GDM1 (cell line): ENCODE measurements around the gene RAB8B.
"Not testable (repeated sequence)": the region's sequence is repeated elsewhere in the genome, so short reads cannot be mapped to it uniquely, and the experiment has no call there.

Experiments
- DNase-seq: peaks from one replicate; lab custom pipeline; 2025; lab: John Stamatoyannopoulos, UW

RAB8B gene

DNA sequence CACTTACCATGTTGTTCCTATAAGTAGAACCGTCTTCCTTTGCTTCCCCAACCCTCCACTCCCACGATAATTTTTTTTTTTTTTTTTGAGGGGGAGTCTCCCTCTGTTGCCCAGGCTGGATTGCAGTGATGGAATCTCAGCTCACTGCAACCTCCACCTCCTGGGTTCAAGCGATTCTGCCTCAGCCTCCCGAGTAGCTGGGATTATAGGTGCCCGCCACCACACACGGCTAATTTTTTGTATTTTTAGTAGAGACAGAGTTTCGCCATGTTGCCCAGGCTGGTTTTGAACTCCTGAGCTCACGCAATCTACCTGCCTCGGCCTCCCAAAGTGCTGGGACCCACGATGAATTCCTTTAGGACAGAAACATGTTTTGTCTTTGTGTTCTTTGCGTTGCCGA, 19.4 kb downstream of the RAB8B start:
- not testable (repeated sequence) for DNase-seq

DNA sequence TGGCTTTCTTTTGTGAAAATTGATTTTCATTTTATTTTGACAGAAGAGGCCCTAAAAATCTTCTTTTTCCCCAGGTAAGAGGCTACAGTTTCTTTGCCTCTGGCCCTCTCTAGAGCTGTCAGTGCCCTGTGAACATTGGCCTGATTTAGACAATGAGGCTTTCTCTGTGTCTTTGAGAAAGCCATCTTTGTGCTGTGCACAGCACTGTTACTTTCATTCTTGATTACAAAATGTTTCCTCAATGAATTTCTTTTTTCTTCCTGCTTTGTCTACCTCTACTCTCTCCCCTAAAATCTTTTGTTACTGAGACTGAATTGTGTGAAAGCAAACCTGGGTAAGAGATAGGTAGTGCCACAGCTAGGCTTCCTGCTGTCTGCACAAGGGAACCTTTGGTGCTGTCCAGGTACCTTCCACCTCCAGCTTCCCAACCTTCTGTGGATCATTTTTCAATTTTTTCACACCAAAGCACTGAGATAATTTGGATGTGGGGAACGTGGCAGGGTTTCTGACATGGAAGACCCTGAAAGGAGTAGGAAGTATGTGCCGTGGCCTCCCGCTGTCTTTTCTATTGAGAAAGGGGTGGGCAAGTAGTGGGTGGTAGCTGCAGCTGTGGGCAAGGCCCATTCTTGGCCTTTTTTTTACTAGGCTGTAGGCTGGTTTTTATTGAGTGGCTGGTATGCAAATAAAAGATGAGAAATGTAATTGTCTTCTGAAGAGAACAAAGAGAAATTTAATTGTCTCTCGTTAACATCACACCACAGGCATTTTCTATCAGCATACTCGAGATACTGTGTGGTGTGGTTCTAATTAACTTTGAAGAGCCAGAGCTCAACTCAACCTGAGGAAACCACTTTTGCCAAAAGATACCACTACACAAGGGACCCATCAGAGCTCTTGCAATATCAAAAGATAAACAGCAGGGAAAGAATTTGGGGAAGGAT, 21.0 kb downstream of the RAB8B start:
- DNase-seq: no peak

DNA sequence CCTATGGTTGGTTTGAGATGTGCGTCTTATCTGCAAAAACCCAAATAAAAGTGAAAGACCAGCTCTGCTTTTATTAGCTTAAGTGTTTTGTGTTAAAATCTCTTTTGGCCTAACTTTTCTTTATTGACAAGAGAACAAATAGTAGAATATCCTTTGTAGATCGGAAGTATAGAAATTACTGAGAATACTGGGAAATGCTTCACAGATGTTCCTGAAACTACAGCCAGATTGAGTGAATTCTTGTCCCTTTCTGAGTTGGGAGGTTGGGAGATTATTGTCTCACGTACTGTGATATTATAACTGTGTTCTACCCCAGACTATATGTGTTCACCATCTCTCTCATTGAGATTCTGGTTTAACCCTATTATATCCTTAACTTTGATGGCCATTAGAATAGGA, 21.7 kb downstream of the RAB8B start:
- DNase-seq: no peak

DNA sequence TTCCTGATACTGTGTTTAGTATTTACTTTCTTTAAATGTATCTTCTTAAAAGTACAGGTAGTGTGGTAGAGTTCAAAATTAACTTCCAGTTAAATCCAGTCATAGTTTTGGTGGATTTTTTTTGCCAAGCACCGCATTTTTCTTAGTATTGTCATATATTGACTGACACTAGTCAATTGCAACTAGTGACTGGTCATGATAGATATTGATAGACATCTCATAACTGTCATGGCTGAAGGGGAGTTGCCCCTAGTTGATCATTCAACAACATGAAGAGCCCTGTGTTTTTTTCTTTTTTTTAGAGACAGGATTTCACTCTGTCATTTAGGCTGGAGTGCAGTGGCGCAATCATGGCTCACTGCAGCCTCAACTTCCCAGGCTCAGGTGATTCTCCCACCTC, 22.1 kb downstream of the RAB8B start:
- no peak for DNase-seq

DNA sequence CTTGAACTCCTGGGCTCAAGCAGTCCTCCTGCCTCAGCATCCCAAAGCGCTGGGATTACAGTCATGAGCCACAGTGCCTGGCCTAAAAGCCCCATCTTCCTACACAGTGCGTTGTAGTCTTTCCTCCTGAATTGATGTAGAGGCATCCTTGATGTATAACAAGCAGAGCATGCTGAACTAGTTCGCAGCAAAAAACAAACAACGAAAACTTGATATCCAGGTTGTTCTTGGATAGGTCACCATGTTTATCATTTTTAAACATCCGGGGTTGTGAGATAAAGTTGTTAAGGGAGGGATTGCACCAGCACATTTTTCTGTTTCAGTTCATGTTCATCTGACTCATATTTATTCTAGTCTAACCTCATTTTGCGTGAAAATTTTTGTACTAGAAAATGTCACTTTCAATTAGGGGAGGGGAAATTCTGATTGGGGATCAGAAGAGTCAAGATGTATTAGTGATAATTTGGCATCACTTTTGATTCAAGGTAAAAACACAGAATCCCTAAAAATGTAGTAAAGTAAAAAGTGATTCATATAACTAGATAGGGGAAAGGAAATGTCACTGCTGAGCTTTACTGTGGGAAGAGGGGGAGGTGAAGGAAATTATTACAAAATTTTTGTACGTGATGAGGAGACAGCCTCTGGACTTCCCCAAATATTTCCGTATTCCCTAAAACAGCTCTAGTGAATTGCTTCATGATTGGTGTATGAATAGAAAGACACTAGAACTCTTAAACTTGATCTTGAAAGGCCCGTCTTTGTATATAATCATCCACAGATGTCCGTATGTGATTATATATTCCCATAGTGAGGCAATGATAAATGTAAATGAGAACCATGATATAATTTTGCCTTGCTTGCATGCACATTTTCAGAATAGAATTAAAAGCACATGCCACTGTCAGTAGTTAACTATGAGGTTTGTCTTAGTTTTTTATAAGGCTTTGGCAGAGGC, 22.9 kb downstream of the RAB8B start:
- DNase-seq: no peak

DNA sequence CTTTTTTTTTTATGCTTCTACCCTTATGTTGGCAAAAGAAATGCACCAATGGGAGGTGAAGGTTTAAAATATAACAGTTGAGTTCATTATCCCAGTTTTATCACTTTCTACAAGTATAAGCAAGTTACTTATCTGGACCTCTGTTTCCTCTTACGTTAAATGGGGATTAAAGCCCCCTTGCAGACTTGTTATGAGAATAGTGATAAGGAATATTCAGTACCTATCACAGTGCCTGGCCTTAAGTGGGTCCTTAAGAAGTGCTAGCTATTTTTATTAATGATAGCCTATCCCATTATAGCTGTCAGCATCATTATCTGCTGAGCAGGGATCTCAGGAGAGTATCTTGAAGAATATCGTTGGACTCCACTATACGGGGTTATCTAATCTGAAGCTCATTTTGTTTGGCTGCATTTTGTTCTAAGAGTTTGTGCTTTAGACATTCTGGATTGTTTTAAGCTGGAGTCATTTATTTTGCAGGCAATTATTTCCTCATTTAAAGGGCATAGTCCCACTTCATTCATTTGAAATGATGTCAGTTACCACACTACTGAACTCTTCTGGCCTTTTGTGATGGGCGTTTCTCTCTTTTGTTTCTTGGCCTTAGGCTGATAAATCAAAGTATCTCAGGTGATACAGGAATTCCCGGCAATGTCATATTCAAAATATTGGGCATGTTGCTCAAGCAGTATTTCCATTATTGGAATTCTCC, 28.8 kb downstream of the RAB8B start:
- no peak for DNase-seq

DNA sequence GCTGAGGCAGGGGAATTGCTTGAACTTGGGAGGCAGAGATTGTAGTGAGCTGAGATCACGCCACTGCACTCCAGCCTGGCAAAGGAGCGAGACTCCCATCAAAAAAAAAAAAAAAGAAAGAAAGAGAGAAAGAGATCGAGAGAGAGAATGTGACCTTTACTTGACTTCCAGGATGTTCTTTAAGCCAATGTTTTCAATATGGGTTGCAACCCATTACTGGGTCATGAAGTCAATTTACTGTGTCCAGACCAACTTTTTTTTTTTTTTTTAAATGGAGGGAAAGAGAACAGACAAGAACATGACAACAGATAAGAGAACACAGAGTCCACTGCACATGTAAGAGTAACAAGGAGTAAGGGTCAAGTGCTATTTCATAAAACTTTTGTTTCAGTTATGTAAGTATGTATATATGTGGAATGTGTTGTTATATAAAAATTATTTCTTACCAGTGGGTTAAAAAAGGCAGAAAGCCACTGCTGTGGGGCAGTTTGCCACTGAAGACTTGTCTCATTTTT, 29.8 kb downstream of the RAB8B start:
- DNase-seq: no peak

DNA sequence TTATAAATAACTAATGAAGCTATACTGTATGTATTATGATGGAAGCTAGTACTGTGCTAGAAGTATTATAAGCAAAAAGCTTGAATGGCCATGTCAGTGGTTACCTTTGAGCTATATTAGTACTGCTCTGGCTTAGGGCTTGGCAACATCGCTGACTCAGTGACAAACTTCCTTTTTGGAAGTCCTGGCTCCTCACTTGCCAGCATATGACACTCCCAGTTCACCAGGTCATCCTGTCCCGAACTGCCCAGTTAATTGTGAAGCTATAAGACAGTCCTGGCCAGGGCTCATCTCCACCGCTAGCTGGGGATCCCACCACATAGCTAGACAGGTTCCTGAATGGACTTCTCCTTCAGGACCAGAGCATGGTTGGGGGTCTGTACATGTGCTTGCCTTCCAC, 31.9 kb downstream of the RAB8B start:
- no peak for DNase-seq

DNA sequence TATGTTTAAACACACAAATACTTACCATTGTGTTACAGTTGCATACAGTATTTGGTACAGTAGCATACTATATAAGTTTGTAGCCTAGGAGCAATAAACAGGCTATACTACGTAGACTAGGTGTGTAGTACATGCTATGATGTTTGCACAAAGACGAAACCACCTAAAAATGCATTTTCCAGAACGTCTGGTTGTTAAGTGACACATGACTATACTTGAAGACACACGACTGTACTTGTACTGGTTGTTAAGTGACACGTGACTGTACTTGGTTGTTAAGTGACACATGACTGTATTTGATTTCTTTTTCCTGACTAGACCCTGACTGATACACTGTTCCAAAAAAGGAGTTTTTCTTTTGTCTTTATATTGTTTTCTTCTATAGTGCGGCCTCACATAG, 34.1 kb downstream of the RAB8B start:
- no peak for DNase-seq

DNA sequence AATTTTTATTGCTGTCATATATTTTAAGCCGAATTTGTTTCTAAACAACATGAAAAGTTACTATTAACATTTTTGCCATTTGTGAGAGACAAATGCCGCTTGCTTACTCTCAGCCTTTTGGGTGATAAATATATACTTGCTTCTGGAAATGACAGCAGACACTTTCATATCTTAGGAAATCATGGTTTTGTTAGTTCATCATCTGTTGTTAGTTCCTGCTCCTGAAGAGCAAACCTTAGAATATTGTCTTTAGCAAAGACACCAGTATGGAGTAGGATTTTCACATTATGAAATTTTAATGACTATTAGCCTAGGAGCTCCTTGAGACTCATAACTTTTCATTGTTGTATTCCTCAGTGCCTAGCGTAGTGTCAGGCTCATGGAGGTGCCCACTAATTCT, 36.0 kb downstream of the RAB8B start:
- no peak for DNase-seq

DNA sequence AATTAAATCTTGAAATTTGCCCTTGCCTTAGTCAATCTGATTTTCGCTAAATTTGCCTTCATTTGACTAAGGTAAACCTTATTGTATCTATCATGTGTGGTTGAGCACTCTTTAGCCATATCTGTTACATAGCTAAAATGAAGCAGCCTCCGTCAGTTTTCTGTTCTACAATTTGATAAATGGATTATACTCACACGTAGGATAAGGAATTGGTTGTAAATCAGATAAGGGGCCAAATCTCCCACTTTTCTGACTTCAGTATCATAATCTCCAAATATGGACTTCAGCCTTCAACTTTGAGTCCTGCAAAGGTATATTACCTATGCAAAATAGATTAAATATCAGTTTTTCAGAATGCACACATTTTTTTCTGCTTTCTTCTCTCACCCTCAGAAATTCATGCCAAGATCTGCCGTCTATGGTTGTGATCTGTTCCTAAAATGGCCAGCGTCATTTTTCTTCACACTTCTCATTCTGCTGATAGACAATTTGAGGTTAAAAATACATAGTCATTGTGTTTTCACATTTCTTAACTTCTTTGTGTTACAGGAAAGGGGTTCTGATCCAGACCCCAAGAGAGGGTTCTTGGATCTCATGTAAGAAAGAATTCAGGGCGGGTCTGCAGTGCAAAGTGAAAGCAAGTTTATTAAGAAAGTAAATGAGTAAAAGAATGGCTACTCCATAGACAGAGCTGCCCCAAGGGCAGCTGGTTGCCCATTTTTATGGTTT, 36.9 kb downstream of the RAB8B start:
- DNase-seq: no peak

DNA sequence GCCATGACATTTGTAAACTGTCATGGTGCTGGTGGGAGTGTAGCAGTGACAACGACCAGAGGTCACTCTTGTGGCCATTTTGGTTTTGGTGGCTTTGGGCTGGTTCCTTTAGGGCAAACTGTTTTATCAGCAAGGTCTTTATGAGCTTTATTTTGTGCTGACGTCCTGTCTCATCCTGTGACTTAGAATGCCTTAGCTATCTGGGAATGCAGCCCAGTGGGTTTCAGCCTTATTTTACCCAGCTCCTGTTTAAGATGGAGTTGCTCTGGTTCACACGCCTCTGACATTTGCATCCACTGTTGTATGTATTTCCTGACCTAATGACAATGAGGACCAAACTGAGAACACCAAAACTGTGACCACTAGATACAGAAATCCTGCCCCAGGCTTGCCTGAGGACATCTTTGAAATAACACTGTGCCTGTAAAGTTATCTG, 37.6 kb downstream of the RAB8B start:
- no peak for DNase-seq

DNA sequence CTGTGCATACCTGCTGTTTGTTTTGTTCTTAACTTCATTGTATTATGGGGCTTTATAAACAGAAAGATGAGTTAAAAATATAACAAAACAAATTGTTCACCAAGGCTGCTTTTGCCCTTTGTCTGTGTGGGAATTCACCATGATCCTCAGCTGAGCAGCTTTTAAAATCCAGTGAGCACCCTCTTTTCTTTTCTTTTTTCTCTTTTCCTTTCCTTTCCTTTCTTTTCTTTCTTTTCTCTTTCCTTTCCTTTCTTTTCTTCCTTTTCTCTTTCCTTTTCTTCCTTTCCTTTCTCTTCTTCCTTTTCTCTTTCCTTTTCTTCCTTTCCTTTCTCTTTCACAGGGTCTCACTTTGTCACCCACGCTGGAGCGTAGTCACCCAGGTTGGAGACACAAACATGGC, 38.3 kb downstream of the RAB8B start:
- DNase-seq: no peak

DNA sequence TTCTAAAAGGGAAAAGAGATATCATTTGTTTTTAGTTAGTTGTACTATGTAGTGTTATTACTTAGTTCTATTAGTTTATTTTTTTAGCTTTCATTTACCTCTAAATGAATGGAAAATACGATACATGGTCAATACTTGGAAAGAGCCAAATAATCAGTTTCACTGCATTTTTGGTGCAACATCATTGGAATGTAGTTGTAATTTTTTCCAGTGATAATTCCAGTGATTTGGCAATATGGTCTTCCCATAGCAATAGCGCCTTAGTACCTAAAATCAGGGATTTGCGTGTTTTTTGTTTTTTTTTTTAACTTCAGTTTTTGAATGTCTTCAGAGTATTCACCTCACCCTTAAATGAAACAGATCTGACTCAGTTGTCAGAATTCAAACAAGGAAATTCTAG, 41.8 kb downstream of the RAB8B start:
- DNase-seq: no peak

DNA sequence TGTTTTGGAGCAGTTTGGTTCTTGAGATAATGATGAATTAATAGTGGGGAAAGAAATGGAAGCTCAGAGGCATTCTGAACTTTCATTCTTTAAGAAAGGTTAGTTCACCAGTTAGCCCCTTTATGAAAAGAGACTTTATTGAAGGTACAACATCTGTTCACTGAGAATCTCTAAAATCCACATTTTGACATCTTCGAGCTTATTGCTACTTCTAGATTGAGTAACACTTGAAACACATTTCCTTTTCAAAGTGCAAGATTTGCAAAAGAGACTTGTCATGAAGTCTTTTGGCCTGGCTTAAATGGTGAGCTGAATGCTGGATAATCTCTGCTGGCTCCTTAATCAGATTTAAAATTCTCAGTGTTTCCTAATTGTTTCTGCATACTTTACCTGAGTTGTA, 42.3 kb downstream of the RAB8B start:
- DNase-seq: no peak

DNA sequence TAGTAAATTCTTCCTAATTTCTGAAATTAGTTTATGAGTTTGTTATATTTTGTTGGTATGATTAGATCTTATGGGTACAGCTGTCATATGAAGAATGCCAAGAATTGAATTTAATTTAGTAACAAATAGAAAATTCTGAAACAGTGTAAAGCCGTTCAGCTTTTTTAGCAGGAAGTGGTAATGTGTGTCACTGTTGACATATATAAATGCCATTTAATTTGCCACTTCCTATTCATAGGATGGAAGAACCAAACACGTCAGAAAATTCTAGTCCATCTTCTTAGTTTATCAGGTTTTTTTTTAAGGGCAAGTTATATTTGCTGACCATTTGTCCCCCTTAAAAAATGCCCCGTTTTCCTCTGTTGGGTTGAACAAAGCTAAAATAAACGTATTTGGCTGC, 43.0 kb downstream of the RAB8B start:
- DNase-seq: no peak

DNA sequence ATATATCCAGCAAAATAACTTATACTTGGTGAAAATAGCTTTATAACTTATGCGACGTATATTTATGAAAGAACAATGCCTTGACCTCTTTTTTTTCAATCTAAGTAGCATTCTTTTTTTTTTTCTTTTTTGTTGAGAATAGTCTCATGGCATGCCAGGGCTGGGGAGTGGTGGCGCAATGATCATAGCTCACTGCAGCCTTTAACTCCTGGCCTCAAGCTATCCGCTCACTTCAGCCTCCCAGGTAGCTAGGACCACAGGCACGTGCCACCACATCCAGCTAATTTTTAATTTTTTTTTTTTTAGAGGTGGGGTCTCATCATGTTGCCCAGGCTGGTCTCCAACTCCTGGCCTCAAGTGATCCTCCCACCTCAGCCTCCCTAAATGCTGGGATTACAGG, 43.5 kb downstream of the RAB8B start:
- no peak for DNase-seq

DNA sequence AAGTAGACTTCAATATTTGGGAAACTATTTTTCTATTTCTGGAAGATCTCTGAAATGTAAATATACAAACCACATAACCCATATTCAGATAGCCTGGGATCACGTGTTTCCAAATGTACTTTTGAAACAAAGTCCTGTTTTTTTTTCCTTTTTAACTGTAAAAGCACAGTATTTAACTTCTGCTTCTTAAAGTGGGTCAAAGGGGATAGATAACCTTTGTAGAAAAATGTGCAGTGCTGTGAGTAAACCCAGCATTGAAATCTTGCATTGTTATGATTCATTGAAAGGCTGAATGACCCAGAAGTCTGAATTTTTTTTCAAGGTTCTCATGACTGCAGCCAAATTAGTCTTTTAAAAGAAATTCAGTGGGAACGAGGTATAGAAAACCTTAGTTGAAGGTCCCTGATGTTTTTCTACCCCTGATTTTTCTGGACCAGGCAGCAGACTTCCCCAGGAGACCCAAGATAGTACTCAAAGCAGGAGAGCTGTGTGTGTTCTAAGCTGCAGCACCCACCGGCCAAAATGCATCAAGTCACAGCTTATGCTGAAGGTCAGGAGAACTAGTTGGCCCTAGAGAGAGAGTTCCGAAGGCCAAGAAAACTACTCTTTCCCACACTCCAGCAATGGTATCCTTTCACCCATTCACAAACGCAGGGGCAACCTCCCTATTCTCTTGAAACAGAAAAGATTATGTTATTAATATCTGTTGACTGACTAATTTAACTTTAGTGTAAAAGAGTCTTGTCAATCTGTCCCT, 44.4 kb downstream of the RAB8B start:
- DNase-seq: no peak

DNA sequence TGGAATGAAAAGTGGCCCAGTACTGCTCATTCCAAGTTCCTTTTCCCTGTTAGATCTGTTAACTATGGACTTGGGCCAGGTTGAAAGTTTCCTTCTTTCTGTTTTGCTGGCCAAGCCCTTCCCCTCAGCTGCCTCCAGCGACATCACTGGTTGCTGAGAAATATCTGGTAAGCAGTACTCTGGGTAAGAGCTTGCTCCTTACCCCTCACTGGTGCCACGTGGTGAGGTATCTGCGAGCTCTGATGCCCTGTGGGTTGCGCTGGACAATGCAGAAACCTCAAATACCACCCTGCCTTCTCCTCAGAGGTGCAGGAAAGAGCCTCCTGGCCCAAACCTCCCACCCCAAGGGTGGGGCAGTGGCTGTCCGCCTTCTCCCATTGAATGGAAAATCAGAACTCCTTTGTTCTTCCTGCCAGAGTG, 45.1 kb downstream of the RAB8B start:
- DNase-seq: no peak

DNA sequence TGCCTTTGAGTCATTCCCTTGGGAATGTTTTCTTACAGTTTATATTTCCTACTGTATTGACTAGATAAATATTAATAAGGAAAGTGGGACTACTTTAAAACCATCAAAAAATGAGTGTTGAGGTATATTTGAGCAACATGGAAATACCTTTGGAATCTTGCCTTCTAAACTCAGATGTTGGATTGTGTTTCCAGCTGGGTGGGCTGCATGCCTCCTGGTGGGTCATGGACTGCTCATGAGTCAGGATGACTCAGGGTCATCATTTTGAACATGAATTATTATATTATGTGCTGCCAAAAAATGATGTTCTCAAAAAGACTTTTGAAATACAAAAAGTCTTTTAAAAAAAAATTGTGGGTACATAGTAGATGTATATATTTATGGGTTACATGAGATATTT, 46.9 kb downstream of the RAB8B start:
- no peak for DNase-seq

DNA sequence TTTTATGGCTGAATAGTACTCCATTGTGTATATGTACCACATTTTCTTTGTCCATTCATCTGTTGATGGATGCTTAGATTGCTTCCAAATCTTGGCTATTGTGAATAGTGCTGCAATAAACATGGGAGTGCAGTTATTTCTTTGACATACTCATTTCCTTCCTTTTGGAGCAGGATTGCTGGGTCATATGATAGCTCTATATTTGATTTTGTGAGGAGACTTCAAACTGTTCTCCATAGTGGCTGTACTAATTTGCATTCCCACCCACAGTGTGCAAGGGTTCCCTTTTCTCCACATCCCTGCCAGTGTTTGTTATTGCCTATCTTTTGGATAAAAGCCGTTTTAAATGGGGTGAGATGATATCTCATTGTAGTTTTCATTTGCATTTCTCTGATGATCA, 47.7 kb downstream of the RAB8B start:
- not testable (repeated sequence) for DNase-seq
